ENCODE measurements around the gene SORBS2. TPM values are rescaled to one million over a fixed set of nuclear protein-coding genes. Genes with fewer than 3 reads are reported as not detected.

The SORBS2 gene
- total RNA-seq, 2 donors from 2014 or later = 7.0 to 13.8 TPM

DNA sequence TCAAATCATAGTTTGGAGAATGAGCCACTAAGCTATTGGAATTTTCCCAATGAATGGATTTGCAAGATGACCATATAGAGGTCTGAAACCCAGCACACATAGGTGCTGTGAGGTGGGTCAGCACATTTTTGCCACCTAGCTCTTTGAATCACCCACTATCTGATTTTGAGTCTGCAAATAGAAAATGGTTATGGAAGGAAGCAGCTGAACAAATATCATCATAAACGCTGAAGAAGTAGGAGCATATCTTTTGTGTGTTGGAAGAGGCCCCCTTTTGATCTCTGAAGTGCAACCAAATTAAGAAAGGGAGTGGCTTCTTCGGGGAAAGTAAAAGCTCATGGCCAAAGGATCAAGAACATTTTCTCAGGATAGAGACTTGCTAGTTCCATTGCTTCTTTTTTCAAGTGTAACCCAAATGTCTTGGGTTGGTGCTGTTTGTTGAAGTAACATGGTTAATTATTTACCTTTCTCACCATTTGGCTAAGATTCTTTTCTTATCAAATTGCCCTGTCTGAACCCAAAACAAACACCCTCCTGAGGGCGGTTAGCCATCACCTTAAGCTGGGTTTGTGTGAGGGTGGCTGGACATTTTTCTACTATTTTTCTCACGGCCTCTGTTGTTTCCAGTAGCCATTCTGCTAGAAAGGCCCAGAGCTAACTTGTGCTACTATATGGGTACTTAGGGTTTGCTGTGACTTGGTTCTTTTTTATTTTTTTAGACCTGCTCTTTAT lies 18.4 kb upstream of the SORBS2 start:
- no peaks in the 10 kb centered on the region for H3K9me3 Mint-ChIP-seq
- Histone ChIP-seq H3K36me3 (ENCODE audit: control insufficient read depth, insufficient read depth, low read length) (no peaks in the 10 kb centered on the region), H3K9ac (ENCODE audit: extremely low read depth, low read length, poor library complexity, severe bottlenecking) (no peak overlapping the region), H3K4me3 (ENCODE audit: low read length) (peak overlapping the region; percentile 48), H3K4me1 (ENCODE audit: control insufficient read depth, insufficient read depth, low read length) (peaks cover 19% of the 10 kb centered on the region), H3K9me3 (ENCODE audit: control insufficient read depth, low read length) (no peaks in the 10 kb centered on the region), H3K27ac (ENCODE audit: low read depth, low read length) (no peak overlapping the region), H3K27me3 (ENCODE audit: control insufficient read depth, insufficient read depth, low read length, poor library complexity, severe bottlenecking) (no peaks in the 10 kb centered on the region)
- peak overlapping the region; percentile 3 for H3K4me3 Mint-ChIP-seq
- H3K27me3 Mint-ChIP-seq (ENCODE audit: insufficient read depth) = no peaks in the 10 kb centered on the region
- TF ChIP-seq, protein P1, sequence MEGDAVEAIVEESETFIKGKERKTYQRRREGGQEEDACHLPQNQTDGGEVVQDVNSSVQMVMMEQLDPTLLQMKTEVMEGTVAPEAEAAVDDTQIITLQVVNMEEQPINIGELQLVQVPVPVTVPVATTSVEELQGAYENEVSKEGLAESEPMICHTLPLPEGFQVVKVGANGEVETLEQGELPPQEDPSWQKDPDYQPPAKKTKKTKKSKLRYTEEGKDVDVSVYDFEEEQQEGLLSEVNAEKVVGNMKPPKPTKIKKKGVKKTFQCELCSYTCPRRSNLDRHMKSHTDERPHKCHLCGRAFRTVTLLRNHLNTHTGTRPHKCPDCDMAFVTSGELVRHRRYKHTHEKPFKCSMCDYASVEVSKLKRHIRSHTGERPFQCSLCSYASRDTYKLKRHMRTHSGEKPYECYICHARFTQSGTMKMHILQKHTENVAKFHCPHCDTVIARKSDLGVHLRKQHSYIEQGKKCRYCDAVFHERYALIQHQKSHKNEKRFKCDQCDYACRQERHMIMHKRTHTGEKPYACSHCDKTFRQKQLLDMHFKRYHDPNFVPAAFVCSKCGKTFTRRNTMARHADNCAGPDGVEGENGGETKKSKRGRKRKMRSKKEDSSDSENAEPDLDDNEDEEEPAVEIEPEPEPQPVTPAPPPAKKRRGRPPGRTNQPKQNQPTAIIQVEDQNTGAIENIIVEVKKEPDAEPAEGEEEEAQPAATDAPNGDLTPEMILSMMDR (conservative IDR thresholded peaks at IDR 0.05) = no peak
- no peaks in the 10 kb centered on the region for H3K36me3 Mint-ChIP-seq (ENCODE audit: low read depth)
- DNase-seq = no peak
- 91 to 95% methylated on average over 2 to 4 of the region's 4 CpGs for WGBS, 2 experiments (ENCODE audit: insufficient coverage in 1 of 2, insufficient read length in 1 of 2)
- peaks cover 31% of the 10 kb centered on the region for H3K4me1 Mint-ChIP-seq
- peak overlapping the region; percentile 42 for H3K27ac Mint-ChIP-seq

DNA sequence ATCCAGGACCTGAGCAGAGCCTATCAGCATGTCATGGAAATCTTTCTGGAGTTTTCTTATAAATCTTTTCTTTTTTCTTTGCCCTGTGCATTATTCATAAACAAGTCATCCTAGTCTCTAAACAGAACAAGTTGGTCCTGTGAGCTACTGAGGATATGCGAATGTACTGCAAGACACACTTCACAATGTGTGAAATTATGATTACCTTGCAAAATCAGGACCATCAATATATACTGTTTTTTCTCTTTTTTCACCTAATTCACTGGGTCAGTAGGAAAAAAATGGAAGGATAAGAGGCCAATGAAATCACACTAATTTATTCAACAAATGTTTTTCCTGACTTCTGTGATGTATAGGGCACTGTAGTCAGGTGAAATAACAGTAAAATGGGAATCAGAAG lies 14.4 kb upstream of the SORBS2 start:
- Histone ChIP-seq H3K27ac (ENCODE audit: low read depth, low read length) (no peak overlapping the region), H3K27me3 (ENCODE audit: control insufficient read depth, insufficient read depth, low read length, poor library complexity, severe bottlenecking) (no peaks in the 10 kb centered on the region), H3K4me3 (ENCODE audit: low read length) (no peak overlapping the region), H3K36me3 (ENCODE audit: control insufficient read depth, insufficient read depth, low read length) (no peaks in the 10 kb centered on the region), H3K9ac (ENCODE audit: extremely low read depth, low read length, poor library complexity, severe bottlenecking) (no peak overlapping the region), H3K4me1 (ENCODE audit: control insufficient read depth, insufficient read depth, low read length) (peaks cover 21% of the 10 kb centered on the region), H3K9me3 (ENCODE audit: control insufficient read depth, low read length) (no peaks in the 10 kb centered on the region)
- DNase-seq = no peak
- Mint-ChIP-seq H3K36me3 (ENCODE audit: low read depth) (no peaks in the 10 kb centered on the region), H3K4me3 (no peak overlapping the region), H3K27me3 (ENCODE audit: insufficient read depth) (no peaks in the 10 kb centered on the region), H3K27ac (no peak overlapping the region), H3K4me1 (peaks cover 38% of the 10 kb centered on the region), H3K9me3 (no peaks in the 10 kb centered on the region)
- TF ChIP-seq, protein P1 (conservative IDR thresholded peaks at IDR 0.05) = no peak
- WGBS, 2 experiments (ENCODE audit: insufficient coverage in 1 of 2, insufficient read length in 1 of 2) = 0% methylated on average over 1 of the region's 1 CpG; no CpG with 5 or more reads in 1 of the 2 experiments

DNA sequence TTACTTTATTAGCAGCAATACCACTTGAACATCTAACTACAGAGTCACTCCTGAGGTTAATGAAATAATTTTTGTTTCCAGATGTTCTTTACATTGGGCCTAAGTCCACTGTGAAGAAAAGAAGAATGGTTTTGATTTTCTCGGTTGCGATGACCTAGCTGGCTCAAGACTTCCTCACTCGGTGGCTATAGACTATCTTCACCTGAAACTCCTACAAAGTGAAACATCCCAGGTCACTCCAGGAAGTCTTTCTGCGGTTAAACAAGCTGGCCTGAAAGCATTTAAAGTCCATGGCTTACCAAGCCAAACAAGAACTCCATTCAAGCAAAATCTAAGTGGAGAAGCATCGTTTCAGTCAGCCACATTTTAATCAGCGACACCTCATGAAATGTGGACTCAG lies 13.7 kb upstream of the SORBS2 start:
- Histone ChIP-seq H3K4me3 (ENCODE audit: low read length) (no peak overlapping the region), H3K27me3 (ENCODE audit: control insufficient read depth, insufficient read depth, low read length, poor library complexity, severe bottlenecking) (no peaks in the 10 kb centered on the region), H3K27ac (ENCODE audit: low read depth, low read length) (no peak overlapping the region), H3K9me3 (ENCODE audit: control insufficient read depth, low read length) (no peaks in the 10 kb centered on the region), H3K4me1 (ENCODE audit: control insufficient read depth, insufficient read depth, low read length) (peaks cover 17% of the 10 kb centered on the region), H3K36me3 (ENCODE audit: control insufficient read depth, insufficient read depth, low read length) (no peaks in the 10 kb centered on the region), H3K9ac (ENCODE audit: extremely low read depth, low read length, poor library complexity, severe bottlenecking) (no peak overlapping the region)
- Mint-ChIP-seq H3K4me1 (peaks cover 35% of the 10 kb centered on the region), H3K27ac (no peak overlapping the region), H3K9me3 (no peaks in the 10 kb centered on the region), H3K27me3 (ENCODE audit: insufficient read depth) (peaks cover 3% of the 10 kb centered on the region), H3K4me3 (no peak overlapping the region), H3K36me3 (ENCODE audit: low read depth) (no peaks in the 10 kb centered on the region)
- DNase-seq = no peak
- 87 to 89% methylated on average over 5 to 6 of the region's 6 CpGs for WGBS, 2 experiments (ENCODE audit: insufficient coverage in 1 of 2, insufficient read length in 1 of 2)
- TF ChIP-seq, protein P1 (conservative IDR thresholded peaks at IDR 0.05) = no peak

All from endodermal cell (in vitro differentiated cells).